ENCODE measurements around the gene HOXB1.

HOXB1 gene

DNA sequence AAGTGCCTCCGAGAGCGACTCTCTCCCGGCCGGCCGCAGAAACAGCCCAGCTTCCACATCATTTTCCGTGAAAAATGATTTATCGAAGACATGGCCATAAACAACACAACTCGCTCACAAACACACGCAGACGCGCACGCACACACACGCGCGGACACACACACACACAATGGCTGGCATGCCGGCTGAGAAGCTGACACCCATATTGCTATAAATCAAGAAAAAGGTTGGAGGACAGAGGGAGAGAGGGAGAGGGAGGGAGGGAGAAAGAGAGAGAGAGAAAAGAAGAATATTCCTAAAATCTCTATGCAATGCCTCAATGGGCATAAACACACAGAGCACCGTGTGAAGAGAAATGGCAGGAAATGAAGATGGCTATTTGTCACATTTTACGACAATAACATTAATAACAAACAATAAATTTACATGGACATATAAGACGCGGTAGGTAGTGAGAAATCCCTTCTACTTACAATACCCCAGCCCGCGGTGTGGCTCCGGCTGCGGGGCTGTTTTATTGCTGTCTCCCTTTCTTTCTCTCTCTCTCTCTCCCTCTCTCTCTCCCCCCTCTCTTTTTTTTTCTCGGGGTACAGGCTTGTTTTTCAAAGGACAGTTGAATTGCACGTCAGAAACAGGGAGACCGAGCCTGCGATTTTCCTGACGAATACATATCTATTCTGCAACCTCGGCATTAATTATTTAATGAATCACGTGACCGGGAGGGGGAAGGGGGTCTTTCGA lies 37.9 kb upstream of the HOXB1 start:
- TF ChIP-seq, protein P1, sequence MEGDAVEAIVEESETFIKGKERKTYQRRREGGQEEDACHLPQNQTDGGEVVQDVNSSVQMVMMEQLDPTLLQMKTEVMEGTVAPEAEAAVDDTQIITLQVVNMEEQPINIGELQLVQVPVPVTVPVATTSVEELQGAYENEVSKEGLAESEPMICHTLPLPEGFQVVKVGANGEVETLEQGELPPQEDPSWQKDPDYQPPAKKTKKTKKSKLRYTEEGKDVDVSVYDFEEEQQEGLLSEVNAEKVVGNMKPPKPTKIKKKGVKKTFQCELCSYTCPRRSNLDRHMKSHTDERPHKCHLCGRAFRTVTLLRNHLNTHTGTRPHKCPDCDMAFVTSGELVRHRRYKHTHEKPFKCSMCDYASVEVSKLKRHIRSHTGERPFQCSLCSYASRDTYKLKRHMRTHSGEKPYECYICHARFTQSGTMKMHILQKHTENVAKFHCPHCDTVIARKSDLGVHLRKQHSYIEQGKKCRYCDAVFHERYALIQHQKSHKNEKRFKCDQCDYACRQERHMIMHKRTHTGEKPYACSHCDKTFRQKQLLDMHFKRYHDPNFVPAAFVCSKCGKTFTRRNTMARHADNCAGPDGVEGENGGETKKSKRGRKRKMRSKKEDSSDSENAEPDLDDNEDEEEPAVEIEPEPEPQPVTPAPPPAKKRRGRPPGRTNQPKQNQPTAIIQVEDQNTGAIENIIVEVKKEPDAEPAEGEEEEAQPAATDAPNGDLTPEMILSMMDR (IDR thresholded peaks at IDR 0.05; ENCODE audit: control extremely low read depth, extremely low read depth, low read depth, missing control alignments): no peak
- ChIA-PET POLR2A (no interaction called here), CTCF (interaction anchor here (0.9 to 1.2 kb wide), 2 partner anchors 111 to 217 kb away, joined by 3 read pairs; no protein-coding TSS in a partner anchor)
- DNase-seq (ENCODE audit: extremely low spot score): no peak

DNA sequence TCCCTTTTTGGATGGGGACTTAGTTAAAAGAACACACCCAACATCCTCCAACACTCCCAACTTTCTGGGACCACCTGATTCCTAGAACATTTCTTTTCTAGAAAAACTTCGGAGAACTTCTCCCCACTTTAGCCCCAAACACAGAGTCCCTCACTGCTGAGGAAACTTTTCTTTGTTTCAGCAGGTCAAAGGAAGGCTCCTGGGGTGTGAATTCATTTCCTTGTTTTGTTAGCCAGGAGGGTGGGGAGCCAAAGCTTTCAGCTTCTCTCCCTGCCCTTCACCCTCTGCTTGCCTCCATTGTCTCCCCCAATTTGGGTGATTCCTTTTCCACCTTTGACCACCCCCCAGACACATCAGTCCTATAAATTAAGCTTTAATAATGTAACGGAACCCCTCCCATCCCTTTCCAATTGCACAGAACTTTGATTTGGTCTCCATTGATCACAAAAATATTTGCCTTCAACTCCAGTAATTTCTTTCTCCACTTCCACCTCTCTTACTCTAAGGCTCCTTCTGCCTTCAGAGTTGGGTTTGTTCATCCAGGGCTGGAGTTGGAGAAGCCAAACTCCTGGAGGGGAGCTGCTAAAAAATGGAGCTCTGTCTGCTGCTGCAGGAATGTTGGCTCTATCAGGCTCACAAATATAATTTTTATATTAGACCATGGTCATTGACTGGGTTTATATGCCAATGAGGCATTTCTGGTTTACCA lies 37.0 kb upstream of the HOXB1 start:
- CTCF ChIA-PET: interaction anchor here (1.2 to 1.5 kb wide), 3 partner anchors 10 to 110 kb away, joined by 3 to 5 read pairs (median 4); partner anchors contain the start of gene HOXB4
- POLR2A ChIA-PET: no interaction called here
- DNase-seq (ENCODE audit: extremely low spot score): no peak
- TF ChIP-seq, protein P1 (IDR thresholded peaks at IDR 0.05; ENCODE audit: control extremely low read depth, extremely low read depth, low read depth, missing control alignments): no peak

DNA sequence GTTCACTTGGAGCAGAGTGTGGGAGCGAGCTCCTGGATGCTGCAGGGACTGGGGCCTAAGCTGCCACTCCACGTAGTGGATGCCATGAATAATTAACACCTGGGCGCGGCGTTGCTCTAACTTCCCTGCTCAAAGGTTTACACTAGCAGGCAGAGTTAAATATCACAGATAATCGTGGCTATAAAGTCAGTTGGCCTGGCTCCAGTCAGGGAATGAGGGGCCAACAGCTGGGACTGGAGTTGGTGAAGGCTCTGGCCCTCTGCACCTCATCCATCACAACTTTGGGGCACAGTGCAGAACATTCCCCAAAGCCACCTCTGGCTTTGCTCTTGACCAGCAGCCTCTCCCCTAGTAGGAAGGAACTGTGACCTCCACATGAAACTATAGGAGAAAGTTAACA lies 36.4 kb upstream of the HOXB1 start:
- TF ChIP-seq, protein P1 (IDR thresholded peaks at IDR 0.05; ENCODE audit: control extremely low read depth, extremely low read depth, low read depth, missing control alignments): no peak
- ChIA-PET CTCF (interaction anchor here (1.2 to 1.5 kb wide), 3 partner anchors 11 to 110 kb away, joined by 3 to 5 read pairs (median 4); partner anchors contain the start of gene HOXB4), POLR2A (no interaction called here)
- DNase-seq (ENCODE audit: extremely low spot score): no peak

DNA sequence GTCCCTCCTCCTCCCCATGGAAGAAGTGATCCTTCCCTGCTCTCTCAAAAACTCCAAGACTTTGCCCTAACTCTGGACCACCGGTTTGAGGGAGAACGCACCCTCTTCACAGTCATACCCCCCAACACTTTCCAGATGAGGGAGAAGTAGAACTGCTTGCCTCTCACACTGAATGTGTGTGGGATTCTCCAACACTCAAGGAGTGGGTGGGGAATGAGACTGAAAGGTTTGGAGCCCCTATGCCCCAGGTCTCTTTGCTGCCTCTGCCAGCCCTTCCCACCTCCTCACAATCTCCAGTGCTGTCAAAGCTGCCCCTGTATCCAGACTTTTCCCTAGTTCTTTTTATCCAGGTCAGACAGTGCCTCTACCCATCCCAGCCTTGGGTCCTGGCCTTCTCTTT lies 35.9 kb upstream of the HOXB1 start:
- ChIA-PET CTCF (interaction anchor here (0.9 to 1.5 kb wide), 3 partner anchors 9 to 66 kb away, joined by 3 to 5 read pairs (median 4); partner anchors contain the start of gene HOXB4), POLR2A (no interaction called here)
- no peak for DNase-seq (ENCODE audit: extremely low spot score)
- TF ChIP-seq, protein P1 (IDR thresholded peaks at IDR 0.05; ENCODE audit: control extremely low read depth, extremely low read depth, low read depth, missing control alignments): no peak

DNA sequence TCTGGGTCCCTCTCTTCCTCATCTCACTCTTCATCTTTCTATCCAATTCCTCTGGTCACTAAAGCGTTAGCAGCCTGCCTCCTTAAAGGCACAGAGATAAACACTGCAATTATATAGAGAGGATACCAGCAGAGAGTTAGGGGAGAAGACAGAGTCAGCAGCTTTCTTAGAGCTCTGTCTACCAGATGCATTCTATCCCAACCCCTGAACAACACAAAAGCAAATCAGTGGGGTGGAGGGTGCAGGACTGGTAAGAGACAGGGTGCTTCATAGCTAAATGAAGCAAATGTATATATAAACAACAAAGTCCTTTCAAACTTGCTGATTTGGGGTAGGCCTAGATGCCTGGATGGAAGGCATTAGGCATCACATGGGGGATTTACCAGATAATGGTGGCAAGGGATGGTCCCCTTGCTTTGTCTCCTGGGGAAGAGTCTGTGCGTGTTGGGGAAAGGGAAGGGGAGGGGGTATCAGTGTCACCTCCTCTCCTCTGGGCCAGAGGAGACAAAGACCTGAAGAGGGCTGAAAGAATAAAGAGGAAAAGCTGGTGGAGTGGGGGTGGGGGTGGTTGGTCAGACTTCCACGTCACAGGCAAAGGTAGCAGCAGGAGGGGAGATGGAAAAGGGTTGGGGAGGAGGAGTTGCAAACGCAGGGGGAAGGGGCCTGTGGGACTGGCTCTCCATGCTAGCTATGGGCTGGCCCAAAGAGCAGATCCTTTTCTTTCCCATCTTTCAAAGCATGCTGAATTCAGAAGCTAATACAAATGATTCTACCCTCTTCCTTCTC lies 35.3 kb upstream of the HOXB1 start:
- ChIA-PET POLR2A (no interaction called here), CTCF (interaction anchor here (0.9 kb wide), 1 partner anchor 9 kb away, joined by 3 read pairs; no protein-coding TSS in a partner anchor)
- DNase-seq (ENCODE audit: extremely low spot score): no peak
- TF ChIP-seq, protein P1 (IDR thresholded peaks at IDR 0.05; ENCODE audit: control extremely low read depth, extremely low read depth, low read depth, missing control alignments): no peak

DNA sequence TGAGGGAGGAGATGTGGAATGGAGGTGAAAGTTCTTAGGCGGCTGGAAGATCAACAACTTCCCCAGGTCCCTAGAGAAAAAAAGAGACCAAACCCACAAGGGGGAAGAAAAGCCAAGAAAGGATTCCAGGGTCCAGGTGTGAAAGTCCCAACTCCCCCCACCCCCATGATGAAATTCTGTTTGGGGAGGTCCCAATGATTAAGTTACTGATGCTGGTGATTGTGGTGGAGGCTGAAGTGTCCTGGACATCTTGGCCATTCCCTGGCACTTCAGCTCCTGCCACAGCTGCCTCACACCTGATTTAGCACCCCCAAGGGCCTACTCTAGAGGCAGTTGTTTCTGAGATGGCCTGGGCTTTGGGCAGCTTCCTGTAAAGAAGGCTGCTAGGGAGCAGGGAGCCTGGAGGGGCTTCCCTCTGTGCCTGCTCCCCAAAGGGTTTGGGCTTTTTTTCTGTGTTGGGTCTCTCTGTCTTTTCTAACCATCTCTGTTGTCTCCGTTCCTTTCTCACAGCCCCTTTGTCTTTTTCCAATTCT lies 34.3 kb upstream of the HOXB1 start:
- POLR2A ChIA-PET: no interaction called here
- DNase-seq (ENCODE audit: extremely low spot score): no peak
- CTCF ChIA-PET: no interaction called here
- TF ChIP-seq, protein P1 (IDR thresholded peaks at IDR 0.05; ENCODE audit: control extremely low read depth, extremely low read depth, low read depth, missing control alignments): no peak
